IPS-18a (cell line): ENCODE data around the gene SMARCD3.

Experiments used
- H3K27ac ChIP-seq: one replicate; pipeline ENCODE4 v1.5.1; 2013; ENCODE audit warnings: low read length
- H3K27me3 ChIP-seq: one replicate; pipeline ENCODE4 v1.6.1; 2013; ENCODE audit warnings: mild to moderate bottlenecking, low read length; ENCODE audit not compliant: control insufficient read depth, insufficient read depth
- H3K36me3 ChIP-seq: one replicate; pipeline ENCODE4 v1.6.1; 2013; ENCODE audit warnings: low read depth, low read length; ENCODE audit not compliant: control insufficient read depth
- H3K4me1 ChIP-seq: one replicate; pipeline ENCODE4 v1.6.1; 2013; ENCODE audit warnings: low read depth, low read length; ENCODE audit not compliant: control insufficient read depth
- H3K4me3 ChIP-seq: one replicate; pipeline ENCODE4 v1.5.1; 2013; ENCODE audit warnings: low read length
- H3K9ac ChIP-seq: one replicate; pipeline ENCODE4 v1.6.1; 2013; ENCODE audit warnings: mild to moderate bottlenecking, low read length, moderate library complexity
- H3K9me3 ChIP-seq: one replicate; pipeline ENCODE4 v1.6.1; 2013; ENCODE audit warnings: low read depth, low read length; ENCODE audit not compliant: control insufficient read depth

Gene SMARCD3

GRCh38 chr7:151279868-151280267, 31.4 kb upstream of the SMARCD3 start:
- Histone ChIP-seq H3K4me1 (peaks cover 3% of the 10 kb centered on the region), H3K4me3 (no peak overlapping the region), H3K9me3 (no peaks in the 10 kb centered on the region), H3K9ac (no peak overlapping the region), H3K27me3 (peaks cover 27% of the 10 kb centered on the region), H3K27ac (no peak overlapping the region), H3K36me3 (no peaks in the 10 kb centered on the region)

GRCh38 chr7:151278949-151279348, 30.5 kb upstream of the SMARCD3 start:
- peaks cover 27% of the 10 kb centered on the region for H3K27me3 ChIP-seq
- H3K4me1 ChIP-seq: peaks cover 3% of the 10 kb centered on the region
- H3K27ac ChIP-seq: no peak overlapping the region
- H3K4me3 ChIP-seq: no peak overlapping the region
- no peaks in the 10 kb centered on the region for H3K9me3 ChIP-seq
- no peaks in the 10 kb centered on the region for H3K36me3 ChIP-seq
- no peak overlapping the region for H3K9ac ChIP-seq

- Histone ChIP-seq H3K27me3 (peaks cover 27% of the 10 kb centered on the region), H3K9me3 (no peaks in the 10 kb centered on the region), H3K4me1 (peaks cover 3% of the 10 kb centered on the region), H3K9ac (no peak overlapping the region), H3K27ac (no peak overlapping the region), H3K36me3 (no peaks in the 10 kb centered on the region), H3K4me3 (no peak overlapping the region)
These were observed 29.1 kb upstream of the SMARCD3 start for GRCh38 chr7:151277631-151278030.

GRCh38 chr7:151276666-151277590, 28.4 kb upstream of the SMARCD3 start:
- H3K9me3 ChIP-seq: no peaks in the 10 kb centered on the region
- H3K9ac ChIP-seq: no peak overlapping the region
- H3K36me3 ChIP-seq: no peaks in the 10 kb centered on the region
- peak overlapping the region; percentile 45 for H3K4me3 ChIP-seq
- H3K27me3 ChIP-seq: peaks cover 27% of the 10 kb centered on the region
- peaks cover 3% of the 10 kb centered on the region for H3K4me1 ChIP-seq
- no peak overlapping the region for H3K27ac ChIP-seq

- H3K27me3 ChIP-seq: peaks cover 27% of the 10 kb centered on the region
- H3K27ac ChIP-seq: no peak overlapping the region
These were observed 27.5 kb upstream of the SMARCD3 start for GRCh38 chr7:151275813-151276577.

GRCh38 chr7:151274936-151275812, 26.7 kb upstream of the SMARCD3 start:
- Histone ChIP-seq H3K27ac (no peak overlapping the region), H3K4me1 (peaks cover 3% of the 10 kb centered on the region), H3K9ac (no peak overlapping the region), H3K9me3 (no peaks in the 10 kb centered on the region), H3K27me3 (peaks cover 27% of the 10 kb centered on the region), H3K4me3 (no peak overlapping the region), H3K36me3 (no peaks in the 10 kb centered on the region)

More at GRCh38 chr7:151275813-151276577, 27.5 kb upstream of the SMARCD3 start:
- Histone ChIP-seq H3K9ac (no peak overlapping the region), H3K4me3 (no peak overlapping the region), H3K36me3 (no peaks in the 10 kb centered on the region), H3K4me1 (peaks cover 3% of the 10 kb centered on the region), H3K9me3 (no peaks in the 10 kb centered on the region)

- peaks cover 24% of the 10 kb centered on the region for H3K27me3 ChIP-seq
- no peaks in the 10 kb centered on the region for H3K9me3 ChIP-seq
- H3K9ac ChIP-seq: no peak overlapping the region
- H3K36me3 ChIP-seq: no peaks in the 10 kb centered on the region
- H3K4me3 ChIP-seq: no peak overlapping the region
- H3K4me1 ChIP-seq: peaks cover 3% of the 10 kb centered on the region
- H3K27ac ChIP-seq: no peak overlapping the region
These were observed 25.9 kb upstream of the SMARCD3 start for GRCh38 chr7:151274396-151274795.

- peaks cover 22% of the 10 kb centered on the region for H3K27me3 ChIP-seq
These were observed 25.3 kb upstream of the SMARCD3 start for GRCh38 chr7:151273651-151274390.

GRCh38 chr7:151272877-151273276, 24.4 kb upstream of the SMARCD3 start:
- Histone ChIP-seq H3K36me3 (no peaks in the 10 kb centered on the region), H3K4me1 (peaks cover 3% of the 10 kb centered on the region), H3K4me3 (no peak overlapping the region), H3K27me3 (peaks cover 22% of the 10 kb centered on the region), H3K9ac (no peak overlapping the region), H3K9me3 (no peaks in the 10 kb centered on the region), H3K27ac (no peak overlapping the region)

More at GRCh38 chr7:151273651-151274390, 25.3 kb upstream of the SMARCD3 start:
- Histone ChIP-seq H3K4me3 (no peak overlapping the region), H3K27ac (no peak overlapping the region), H3K36me3 (no peaks in the 10 kb centered on the region), H3K9ac (no peak overlapping the region), H3K4me1 (peaks cover 3% of the 10 kb centered on the region), H3K9me3 (no peaks in the 10 kb centered on the region)

GRCh38 chr7:151272405-151272804, 23.9 kb upstream of the SMARCD3 start:
- Histone ChIP-seq H3K9ac (no peak overlapping the region), H3K9me3 (no peaks in the 10 kb centered on the region), H3K4me1 (peaks cover 3% of the 10 kb centered on the region), H3K4me3 (no peak overlapping the region), H3K27me3 (peaks cover 17% of the 10 kb centered on the region), H3K27ac (no peak overlapping the region), H3K36me3 (no peaks in the 10 kb centered on the region)
